Measurements from ENCODE around the gene TAS2R40.
"Not testable (repeated sequence)": the region's sequence is repeated elsewhere in the genome, so short reads cannot be mapped to it uniquely, and the experiment has no call there.

DNA sequence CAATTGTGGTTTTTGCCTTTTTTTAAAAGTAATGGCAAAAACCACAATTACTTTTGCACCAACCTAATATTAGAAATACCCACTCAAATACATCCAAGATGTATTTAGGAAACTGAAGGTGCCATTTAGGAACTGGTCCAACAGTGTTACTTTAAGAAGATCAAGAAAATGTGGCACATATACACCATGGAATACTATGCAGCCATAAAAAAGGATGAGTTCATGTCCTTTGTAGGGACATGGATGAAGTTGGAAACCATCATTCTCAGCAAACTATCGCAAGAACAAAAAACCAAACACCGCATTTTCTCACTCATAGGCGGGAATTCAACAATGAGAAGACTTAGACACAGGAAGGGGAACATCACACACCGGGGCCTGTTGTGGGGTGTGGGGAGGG, 41.1 kb upstream of the TAS2R40 start:
- TF ChIP-seq POLR2AphosphoS5, POLR2A, EP300 (IDR thresholded peaks at IDR 0.05): not testable (repeated sequence)
- TF ChIP-seq, protein P1, sequence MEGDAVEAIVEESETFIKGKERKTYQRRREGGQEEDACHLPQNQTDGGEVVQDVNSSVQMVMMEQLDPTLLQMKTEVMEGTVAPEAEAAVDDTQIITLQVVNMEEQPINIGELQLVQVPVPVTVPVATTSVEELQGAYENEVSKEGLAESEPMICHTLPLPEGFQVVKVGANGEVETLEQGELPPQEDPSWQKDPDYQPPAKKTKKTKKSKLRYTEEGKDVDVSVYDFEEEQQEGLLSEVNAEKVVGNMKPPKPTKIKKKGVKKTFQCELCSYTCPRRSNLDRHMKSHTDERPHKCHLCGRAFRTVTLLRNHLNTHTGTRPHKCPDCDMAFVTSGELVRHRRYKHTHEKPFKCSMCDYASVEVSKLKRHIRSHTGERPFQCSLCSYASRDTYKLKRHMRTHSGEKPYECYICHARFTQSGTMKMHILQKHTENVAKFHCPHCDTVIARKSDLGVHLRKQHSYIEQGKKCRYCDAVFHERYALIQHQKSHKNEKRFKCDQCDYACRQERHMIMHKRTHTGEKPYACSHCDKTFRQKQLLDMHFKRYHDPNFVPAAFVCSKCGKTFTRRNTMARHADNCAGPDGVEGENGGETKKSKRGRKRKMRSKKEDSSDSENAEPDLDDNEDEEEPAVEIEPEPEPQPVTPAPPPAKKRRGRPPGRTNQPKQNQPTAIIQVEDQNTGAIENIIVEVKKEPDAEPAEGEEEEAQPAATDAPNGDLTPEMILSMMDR (IDR thresholded peaks at IDR 0.05): not testable (repeated sequence)

All from gastroesophageal sphincter (tissue), 3 donors.